HL-60/S4 treated with retinoic acid at 250 ng/mL for 4 days and 3 days (cell line): ENCODE data around the gene NOP56.

ENCODE experiments used
- in situ Hi-C: fragments of 300-500 bp; cut with MboI; formaldehyde crosslinking; loops from 2 replicates; pipeline ENCODE4 v1.7.0; 2022; ENCODE audit warnings: low sequenced_read_pairs

Gene NOP56

DNA sequence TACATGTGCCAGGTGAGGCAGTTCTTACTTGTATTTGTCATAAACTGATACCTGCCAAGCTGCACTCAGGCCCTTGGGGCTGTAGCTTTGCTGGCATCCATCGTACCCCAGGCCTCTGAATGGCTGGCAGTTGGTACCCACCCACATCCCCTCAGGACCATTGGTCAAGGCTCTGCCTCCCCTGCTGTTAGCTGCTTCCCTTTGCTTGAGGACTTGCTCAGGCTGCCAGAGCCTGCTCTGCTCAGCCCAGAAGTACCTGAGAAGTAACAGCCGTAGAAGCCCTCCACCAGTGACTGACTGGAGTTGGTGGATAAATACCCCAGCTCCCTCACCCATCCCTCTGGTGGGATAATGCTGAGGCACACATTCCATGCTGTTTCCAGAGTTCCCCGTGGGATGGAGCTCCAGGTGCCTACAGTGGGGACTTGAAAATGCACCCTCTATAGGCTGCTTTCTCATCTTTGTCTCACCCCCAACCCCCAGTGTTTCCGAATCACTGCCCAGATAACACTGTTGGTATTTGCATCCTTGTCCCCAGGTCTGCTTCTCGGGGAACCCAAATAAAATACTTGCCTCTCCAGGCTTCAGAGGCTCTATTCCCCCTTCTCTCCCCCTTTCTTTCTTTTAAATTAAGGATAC, 47.5 kb downstream of the NOP56 start:
- in situ Hi-C loops, result no loop called here

DNA sequence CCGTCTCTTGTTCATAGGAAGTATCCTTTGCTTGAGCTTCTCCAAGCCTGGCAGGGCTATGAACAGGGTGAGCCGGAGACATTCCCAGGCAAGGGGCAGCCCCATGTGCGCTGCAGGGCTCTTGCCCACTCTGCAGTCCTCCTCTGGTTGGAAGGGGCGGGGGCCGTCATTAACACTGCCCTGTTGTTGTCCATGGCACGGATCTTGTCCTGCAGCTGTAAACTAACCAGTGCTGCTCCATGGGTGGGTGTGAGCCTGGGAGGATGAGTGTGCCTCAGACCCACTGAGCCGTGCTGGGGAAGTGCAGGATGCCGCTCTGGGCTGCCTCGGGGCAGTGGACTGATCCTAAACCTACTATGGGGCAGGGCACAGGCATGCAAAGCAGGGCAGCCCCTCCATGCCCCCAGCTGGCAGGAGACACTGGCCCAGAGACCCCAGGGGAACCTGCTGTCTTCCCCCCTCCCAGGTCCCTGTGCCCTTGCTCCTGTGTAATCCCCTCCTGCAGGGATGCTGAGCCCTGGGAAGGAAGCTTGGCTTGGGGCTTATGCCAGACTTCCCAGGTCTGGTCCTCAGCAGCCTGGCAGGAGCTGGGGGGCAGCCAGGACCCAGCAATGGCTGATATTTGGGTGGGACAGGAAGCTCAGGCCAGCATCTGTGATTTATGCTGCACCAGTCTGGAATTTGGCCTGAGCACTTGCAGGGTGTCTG, 48.6 kb downstream of the NOP56 start:
- in situ Hi-C loops, result no loop called here

DNA sequence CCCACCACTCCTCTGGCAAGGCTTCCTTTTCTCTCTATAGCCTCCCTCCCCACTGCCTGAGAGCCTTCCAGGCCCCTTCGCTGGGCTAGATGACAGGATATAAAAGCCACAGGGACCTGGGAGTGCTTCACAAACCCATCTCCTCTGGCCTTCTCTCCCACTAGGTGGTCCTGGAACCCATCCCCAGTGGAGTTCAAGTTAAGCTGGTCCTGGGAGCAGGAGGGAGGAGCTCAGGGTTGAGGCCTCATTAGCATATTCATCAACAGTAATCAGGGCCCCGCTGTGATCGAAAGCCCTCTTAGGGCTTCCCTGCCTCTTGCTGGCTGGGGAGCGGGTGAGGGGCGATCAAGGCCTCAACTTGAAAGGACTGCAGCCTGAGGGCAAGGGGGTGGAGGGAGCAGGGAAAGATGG, 49.2 kb downstream of the NOP56 start:
- in situ Hi-C loops, result no loop called here

DNA sequence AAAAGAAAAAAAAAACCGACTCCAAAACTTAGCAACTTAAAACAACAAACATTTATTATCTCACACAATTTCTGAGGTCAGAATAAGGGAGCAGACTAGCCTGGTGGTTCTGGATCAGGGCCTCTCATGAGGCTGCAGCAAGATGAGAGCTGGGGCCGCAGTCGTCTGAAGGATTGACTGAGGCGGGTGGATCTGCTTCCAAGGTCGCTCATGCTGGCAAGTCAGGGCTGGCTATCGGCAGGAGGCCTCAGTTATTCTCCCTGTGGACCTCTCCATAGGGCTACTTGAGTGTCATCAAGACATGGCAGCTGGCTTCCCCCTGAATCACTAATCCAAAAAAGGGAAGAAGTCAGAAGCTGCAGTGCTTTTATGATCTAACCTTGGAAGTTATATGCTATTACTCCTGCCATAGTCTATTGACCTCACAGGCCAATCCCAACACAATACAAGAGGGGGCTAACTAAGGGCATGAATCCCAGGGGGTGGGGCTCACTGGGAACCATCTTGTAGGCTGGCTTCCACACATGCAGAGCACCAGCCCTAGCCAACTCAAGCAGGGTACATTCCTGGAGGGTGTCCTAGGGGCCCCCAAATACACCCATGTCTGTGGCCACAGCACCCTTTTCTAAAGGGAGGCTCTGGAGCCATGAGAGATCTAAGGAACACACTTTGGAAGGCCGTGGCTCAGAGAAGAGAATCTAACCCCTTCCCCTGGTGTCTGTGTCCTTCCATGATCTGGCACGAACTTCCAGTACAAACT, 51.5 kb downstream of the NOP56 start:
- in situ Hi-C loops, result no loop called here

DNA sequence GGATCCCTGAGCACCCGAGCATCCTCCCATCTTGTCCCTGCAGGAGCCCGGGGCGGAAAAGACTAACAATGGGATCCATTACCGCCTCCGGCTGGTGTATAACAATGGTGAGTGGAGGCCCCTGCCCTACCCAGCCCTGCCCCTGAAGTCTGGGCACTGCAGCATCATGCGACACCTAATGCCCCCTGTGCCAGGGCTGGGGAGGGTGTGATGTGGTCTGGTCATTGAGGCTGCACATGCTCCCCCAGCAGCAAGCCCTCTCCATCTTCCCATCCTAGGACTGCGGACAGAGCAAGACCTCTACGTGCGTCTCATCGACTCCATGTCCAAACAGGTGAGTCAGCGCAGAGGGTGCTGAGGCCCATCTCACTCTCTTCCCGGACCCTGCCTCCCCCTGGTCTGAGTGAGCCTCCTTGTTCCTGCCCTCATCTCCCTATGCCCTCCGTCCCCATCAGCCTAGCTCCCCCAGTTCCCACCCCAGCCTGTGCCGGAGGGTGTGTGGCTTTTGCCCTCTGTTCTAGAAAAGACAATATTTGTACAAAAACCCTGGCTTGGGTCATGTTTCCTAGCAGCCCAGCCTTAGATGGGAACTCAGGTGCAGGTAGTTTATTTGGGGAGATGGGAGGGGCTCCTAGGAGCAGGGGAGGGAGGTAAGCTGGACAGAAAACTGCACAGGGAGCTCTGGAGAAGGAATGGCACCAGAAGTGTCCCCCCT, 53.7 kb downstream of the NOP56 start:
- in situ Hi-C loops, result no loop called here

DNA sequence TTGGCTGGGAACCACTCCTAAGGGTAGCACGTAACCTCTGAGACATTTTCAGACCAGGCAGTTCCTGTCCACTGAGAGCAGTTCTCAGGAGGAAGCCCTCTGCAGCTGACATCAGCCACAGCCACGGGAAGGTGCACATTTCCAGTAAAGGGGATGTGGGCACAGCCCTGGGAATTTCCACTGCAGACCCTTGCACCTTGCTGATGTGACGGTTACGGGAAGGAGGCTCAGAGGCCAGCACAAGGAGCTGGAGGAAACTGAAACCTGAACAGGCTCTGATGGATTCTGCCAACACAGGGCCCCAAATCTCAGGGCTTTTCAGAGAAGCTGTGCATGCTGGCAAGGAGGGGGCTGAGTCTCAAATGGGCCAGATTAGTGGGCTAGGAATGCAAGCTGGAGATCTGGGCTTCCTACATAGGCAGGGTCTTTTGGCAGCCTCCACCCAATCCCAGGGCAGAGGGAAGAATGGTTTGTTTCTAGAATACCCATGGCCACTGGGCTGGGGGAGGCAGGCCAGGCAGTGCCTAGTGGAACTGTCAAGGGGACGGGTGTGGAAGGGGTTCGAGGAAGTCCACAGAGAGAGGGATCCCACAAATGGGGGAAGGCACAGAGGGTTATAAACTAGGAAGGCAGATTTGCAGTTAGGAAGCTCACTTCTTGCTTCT, 54.4 kb downstream of the NOP56 start:
- in situ Hi-C loops, result no loop called here

DNA sequence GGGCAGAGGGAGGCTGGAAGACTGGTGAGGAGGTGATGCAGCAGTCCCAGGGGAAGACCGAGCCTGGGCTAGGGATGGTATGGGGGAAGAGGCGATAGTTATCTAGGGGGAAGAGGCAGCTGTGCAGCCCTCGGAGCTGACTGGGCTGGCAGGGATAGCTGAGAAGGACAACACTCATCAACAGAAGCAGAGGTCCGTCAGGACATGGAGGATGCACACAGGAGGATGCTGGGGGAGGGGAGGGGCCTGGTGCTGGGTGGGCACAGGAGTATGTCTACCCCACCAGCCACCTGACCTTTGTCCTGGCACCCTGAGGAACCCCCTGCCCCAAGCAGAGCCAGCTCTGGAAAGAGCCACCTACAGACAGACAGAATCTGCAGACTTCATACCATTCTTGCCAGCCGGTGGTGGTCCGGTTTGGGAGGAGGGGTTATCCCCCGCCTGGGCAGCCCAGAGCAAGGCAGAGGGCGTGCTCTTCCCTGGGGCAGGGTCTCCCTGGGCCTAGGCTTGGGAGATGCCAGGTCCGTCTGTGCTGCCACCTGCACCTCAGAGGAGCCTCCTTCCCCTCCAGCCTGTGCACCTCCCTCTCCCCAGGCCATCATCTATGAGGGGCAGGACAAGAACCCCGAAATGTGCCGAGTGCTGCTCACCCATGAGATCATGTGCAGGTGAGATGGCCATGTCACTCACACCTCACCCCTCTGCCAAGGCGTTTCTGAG, 55.1 kb downstream of the NOP56 start:
- in situ Hi-C loops, result no loop called here
